GM12878 (cell line): ENCODE measurements around the gene COL8A2. TPM values are rescaled to one million over a fixed set of nuclear protein-coding genes. Genes with fewer than 3 reads are reported as not detected.

Experiments
- ATAC-seq: fragments of 200-7000 bp; cut with Tn5 transposase; 3 replicates; pipeline ENCODE4 v1.9.1; 2020; ENCODE audit warnings: mild to moderate bottlenecking, moderate library complexity
- BruUV-seq: library from RNA; stranded (reverse); fragments of 400-500 nt; replicated peaks from 2 replicates; lab custom pipeline; 2021; lab: Mats Ljungman, UMichigan
- CTCF ChIA-PET: fragments of 300-600 bp; sonication (Branson Sonifier 250); formaldehyde crosslinking; extraction: SDS; loops from one replicate; lab custom pipeline; 2021; ENCODE audit warnings: inconsistent platforms; lab: Yijun Ruan, JAX
- POLR2A ChIA-PET: fragments of 350-600 bp; formaldehyde crosslinking; extraction: SDS; loops from one replicate; lab custom pipeline; 2021; ENCODE audit warnings: inconsistent platforms; lab: Charles Lee
- RAD21 ChIA-PET: fragments of 300-600 bp; sonication (Branson Sonifier 250); formaldehyde crosslinking; loops from one replicate; lab custom pipeline; 2023; ENCODE audit warnings: antibody characterized with exemption; ENCODE audit not compliant: unreplicated experiment; lab: Charles Lee
- SMC1A ChIA-PET: fragments of 300-600 bp; sonication (Branson Sonifier 250); formaldehyde crosslinking; loops from one replicate; lab custom pipeline; 2023; ENCODE audit not compliant: unreplicated experiment, uncharacterized antibody; lab: Charles Lee
- DNase-seq: peaks from one replicate; pipeline ENCODE4 v3.0.0-alpha.2; 2011; ENCODE audit warnings: low read depth, low spot score
- FAIRE-seq: peaks from 3 replicates; lab custom pipeline; 2011; peaks lifted over from hg19 to GRCh38; lab: Jason Lieb, UNC
- H2AFZ ChIP-seq: 2 replicates; pipeline ENCODE4 v1.6.0; 2011; ENCODE audit warnings: low read depth, low read length, control low read depth; ENCODE audit not compliant: control insufficient read depth
- H3K27ac ChIP-seq: 2 replicates; pipeline ENCODE4 v1.5.1; 2011; ENCODE audit warnings: control low read depth; ENCODE audit not compliant: control insufficient read depth, insufficient read depth
- H3K27me3 ChIP-seq, 2 experiments: replicated peaks in 1 of 2; 2 replicates each; pipeline versions ENCODE4 v1.6.0 to v1.6.1; 2011; ENCODE audit warnings: low read length in 1 of 2; ENCODE audit not compliant: control insufficient read depth in 2 of 2, insufficient read depth in 2 of 2
- H3K36me3 ChIP-seq, 2 experiments: 2 replicates each; pipeline ENCODE4 v1.5.1; 2011; ENCODE audit warnings: low read length in 1 of 2; ENCODE audit not compliant: control insufficient read depth in 2 of 2, insufficient read depth in 2 of 2
- H3K4me1 ChIP-seq: 2 replicates; pipeline ENCODE4 v1.6.1; 2011; ENCODE audit warnings: mild to moderate bottlenecking, low read length, moderate library complexity, mixed read lengths; ENCODE audit not compliant: control insufficient read depth, insufficient read depth
- H3K4me2 ChIP-seq: 2 replicates; pipeline ENCODE4 v1.6.0; 2011; ENCODE audit warnings: control low read depth; ENCODE audit not compliant: control insufficient read depth, insufficient read depth
- H3K4me3 ChIP-seq: fragments of 200-600 bp; sonication (generic); 2 replicates; pipeline ENCODE4 v1.5.1; 2016
- H3K79me2 ChIP-seq: 2 replicates; pipeline ENCODE4 v1.6.0; 2011; ENCODE audit warnings: low read length; ENCODE audit not compliant: control insufficient read depth, insufficient read depth
- H3K9ac ChIP-seq: 2 replicates; pipeline ENCODE4 v1.8.0; 2011; ENCODE audit warnings: low read length, control low read depth, mixed read lengths; ENCODE audit not compliant: control insufficient read depth, insufficient read depth
- H3K9me3 ChIP-seq: replicated peaks from 3 replicates; pipeline ENCODE4 v1.5.1; 2011; ENCODE audit warnings: mild to moderate bottlenecking, low read length; ENCODE audit not compliant: control insufficient read depth, insufficient read depth
- H4K20me1 ChIP-seq: 2 replicates; pipeline ENCODE4 v1.6.0; 2011; ENCODE audit not compliant: control insufficient read depth, insufficient read depth
- ATF7 ChIP-seq: fragments of 450-650 bp; IDR thresholded peaks from 2 replicates; pipeline ENCODE4 v1.6.1; 2016; ENCODE audit warnings: low read depth, mild to moderate bottlenecking
- EED ChIP-seq: sonication (generic); IDR thresholded peaks from 2 replicates; pipeline ENCODE4 v1.6.1; 2016; ENCODE audit warnings: antibody characterized with exemption, low read depth
- MEF2B ChIP-seq: fragments of 450-650 bp; IDR thresholded peaks from 2 replicates; pipeline ENCODE4 v1.6.1; 2018; ENCODE audit warnings: mild to moderate bottlenecking, moderate library complexity; ENCODE audit not compliant: partially characterized antibody, poor library complexity, severe bottlenecking
- NKRF ChIP-seq: fragments of 450-650 bp; conservative IDR thresholded peaks from 2 replicates; pipeline ENCODE4 v1.6.1; 2017; ENCODE audit warnings: mild to moderate bottlenecking, moderate library complexity
- RELA ChIP-seq: fragments of 450-650 bp; IDR thresholded peaks from 2 replicates; pipeline ENCODE4 v1.8.0; 2014; ENCODE audit warnings: borderline replicate concordance; ENCODE audit not compliant: partially characterized antibody
- REST ChIP-seq: IDR thresholded peaks from 2 replicates; pipeline ENCODE4 v1.6.1; 2012; ENCODE audit warnings: mild to moderate bottlenecking, low read depth, low read length
- SIN3A ChIP-seq: IDR thresholded peaks from 2 replicates; pipeline ENCODE4 v1.6.1; 2012; ENCODE audit warnings: low read depth, low read length, improper control_type of control experiment
- YBX1 ChIP-seq: fragments of 450-650 bp; IDR thresholded peaks from 2 replicates; pipeline ENCODE4 v1.6.1; 2016; ENCODE audit warnings: antibody characterized with exemption
- ZBED1 ChIP-seq: IDR thresholded peaks from 2 replicates; pipeline ENCODE4 v1.6.1; 2016; ENCODE audit warnings: borderline replicate concordance
- ZNF24 ChIP-seq: fragments of 450-650 bp; IDR thresholded peaks from 2 replicates; pipeline ENCODE4 v1.6.1; 2017; ENCODE audit warnings: antibody characterized with exemption, mild to moderate bottlenecking
- ZNF384 ChIP-seq: IDR thresholded peaks from 2 replicates; pipeline ENCODE4 v1.6.1; 2012; ENCODE audit warnings: low read depth, mild to moderate bottlenecking, low read length, improper control_type of control experiment, borderline replicate concordance
- WGBS: methylation state at CpG from one replicate; pipeline ENCODE4 v1.1.6; 2016; ENCODE audit warnings: low lambda C conversion rate; ENCODE audit not compliant: insufficient replicate concordance, insufficient coverage; ENCODE audit errors: missing lambda C conversion rate; 5-methylcytosine and 5-hydroxymethylcytosine counted together
- in situ Hi-C: fragments of 300-500 bp; cut with MboI; formaldehyde crosslinking; loops from 9 replicates; pipeline ENCODE4 v1.14.3; 2018; ENCODE audit warnings: mixed read lengths
- intact Hi-C: fragments of 100-400 bp; cut with micrococcal nuclease; formaldehyde crosslinking; loops from one replicate; pipeline ENCODE4 v1.14.2; 2022; ENCODE audit not compliant: unreplicated experiment
- polyA plus RNA-seq, 11 experiments: library from polyadenylated mRNA; depleted of rRNA in 4 of 11; unstranded in 6 of 11; stranded (reverse) in 5 of 11; fragments of >200 nt; fragmentation: Nextera tagmentation in 4 of 11; fragmentation: Illumina TruSeq in 1 of 11; extraction: Ambion mirVana in 4 of 11; extraction: Trizol in 1 of 11; gene quantifications; 1 replicate in 1 of 11; 2 replicates in 10 of 11; pipeline versions ENCODE4 v1.2.1 to v1.2.3, GENCODE V29; 2011 to 2016; ENCODE audit warnings: inconsistent platforms in 2 of 11, missing spikeins in 2 of 11, low read depth in 1 of 11
- total RNA-seq, 4 experiments: library from RNA; depleted of rRNA in 3 of 4; stranded (reverse); fragments of >200 nt in 3 of 4; fragmentation: Illumina TruSeq in 1 of 4; extraction: Trizol in 1 of 4; gene quantifications; 2 replicates each; pipeline versions ENCODE4 v1.2.1 to v1.2.3, GENCODE V29; 2013 to 2021
- TF ChIP-seq, protein P1 (sequence below): IDR thresholded peaks from 2 replicates; pipeline ENCODE4 v1.6.1; 2012; ENCODE audit warnings: low read depth, low read length, improper control_type of control experiment
- TF ChIP-seq, protein P2 (sequence below): fragments of 450-650 bp; IDR thresholded peaks from 2 replicates; pipeline ENCODE4 v1.6.1; 2017; ENCODE audit warnings: mild to moderate bottlenecking

The COL8A2 gene
- total and polyA plus RNA-seq, 10 of the 15 experiments (the other 5 are each of a cell fraction or from before 2014, with no cell fraction given), result 0.01 TPM; not detected in 9

- TF ChIP-seq SIN3A (no peak), RELA (no peak), NKRF (no peak), REST (no peak), ZBED1 (no peak)
- TF ChIP-seq, all 136 proteins: peak for 0
These were observed 40.1 kb upstream of the COL8A2 start (continued) for GRCh38 chr1:36165145-36165544.

GRCh38 chr1:36164361-36164760, 39.3 kb upstream of the COL8A2 start:
- Histone ChIP-seq H3K4me1 (peaks cover 39% of the 10 kb centered on the region), H3K79me2 (peaks cover 76% of the 10 kb centered on the region), H4K20me1 (no peaks in the 10 kb centered on the region), H3K9me3 (no peaks in the 10 kb centered on the region), H3K4me3 (0 out of 2 replicates have a peak overlapping the region, but pooled peaks have one; percentile 22), H2AFZ (no peak overlapping the region), H3K4me2 (peak overlapping the region; percentile 7), H3K27me3 (no peaks in the 10 kb centered on the region), H3K9ac (no peak overlapping the region), H3K27ac (no peak overlapping the region; the same call in 1 of the 2 replicates), H3K36me3 (peaks cover 0 to 3% of the 10 kb centered on the region in 2 experiments; a peak in 2 of 4 replicates)
- ChIA-PET POLR2A (interaction anchor here (0.7 to 1.1 kb wide), 2 partner anchors 11 to 59 kb away, joined by 4 to 12 read pairs; no protein-coding TSS in a partner anchor), CTCF (interaction anchor here (2.0 to 7.3 kb wide), 2 partner anchors 14 to 23 kb away, joined by 16 to 136 read pairs; partner anchors contain the start of gene TRAPPC3), SMC1A (interaction anchor here (7.3 to 7.5 kb wide), 2 partner anchors 14 to 24 kb away, joined by 67 to 135 read pairs; partner anchors contain the start of gene TRAPPC3), RAD21 (interaction anchor here (1.1 to 6.3 kb wide), 2 partner anchors 13 to 24 kb away, joined by 3 to 146 read pairs; partner anchors contain the start of gene TRAPPC3)
- ATAC-seq (no peak), FAIRE-seq (no peak), DNase-seq (no peak)
- no TSS peak for BruUV-seq
- in situ Hi-C loops (no loop called here), intact Hi-C loops (no loop called here)
- 52% methylated on average over 2 of the region's 2 CpGs for WGBS
- TF ChIP-seq YBX1 (no peak), ZNF24 (no peak), ZNF384 (no peak), MEF2B (no peak), ATF7 (no peak), EED (no peak)
- TF ChIP-seq, protein P1, sequence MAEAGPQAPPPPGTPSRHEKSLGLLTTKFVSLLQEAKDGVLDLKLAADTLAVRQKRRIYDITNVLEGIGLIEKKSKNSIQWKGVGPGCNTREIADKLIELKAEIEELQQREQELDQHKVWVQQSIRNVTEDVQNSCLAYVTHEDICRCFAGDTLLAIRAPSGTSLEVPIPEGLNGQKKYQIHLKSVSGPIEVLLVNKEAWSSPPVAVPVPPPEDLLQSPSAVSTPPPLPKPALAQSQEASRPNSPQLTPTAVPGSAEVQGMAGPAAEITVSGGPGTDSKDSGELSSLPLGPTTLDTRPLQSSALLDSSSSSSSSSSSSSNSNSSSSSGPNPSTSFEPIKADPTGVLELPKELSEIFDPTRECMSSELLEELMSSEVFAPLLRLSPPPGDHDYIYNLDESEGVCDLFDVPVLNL, result no peak
- TF ChIP-seq, protein P2, sequence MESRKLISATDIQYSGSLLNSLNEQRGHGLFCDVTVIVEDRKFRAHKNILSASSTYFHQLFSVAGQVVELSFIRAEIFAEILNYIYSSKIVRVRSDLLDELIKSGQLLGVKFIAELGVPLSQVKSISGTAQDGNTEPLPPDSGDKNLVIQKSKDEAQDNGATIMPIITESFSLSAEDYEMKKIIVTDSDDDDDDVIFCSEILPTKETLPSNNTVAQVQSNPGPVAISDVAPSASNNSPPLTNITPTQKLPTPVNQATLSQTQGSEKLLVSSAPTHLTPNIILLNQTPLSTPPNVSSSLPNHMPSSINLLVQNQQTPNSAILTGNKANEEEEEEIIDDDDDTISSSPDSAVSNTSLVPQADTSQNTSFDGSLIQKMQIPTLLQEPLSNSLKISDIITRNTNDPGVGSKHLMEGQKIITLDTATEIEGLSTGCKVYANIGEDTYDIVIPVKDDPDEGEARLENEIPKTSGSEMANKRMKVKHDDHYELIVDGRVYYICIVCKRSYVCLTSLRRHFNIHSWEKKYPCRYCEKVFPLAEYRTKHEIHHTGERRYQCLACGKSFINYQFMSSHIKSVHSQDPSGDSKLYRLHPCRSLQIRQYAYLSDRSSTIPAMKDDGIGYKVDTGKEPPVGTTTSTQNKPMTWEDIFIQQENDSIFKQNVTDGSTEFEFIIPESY, result no peak
